H1 (cell line): Measurements from ENCODE around the gene LIN28A. TPM values are rescaled to one million over a fixed set of nuclear protein-coding genes. Genes with fewer than 3 reads are reported as not detected.
A peak's percentile ranks its signal among the peaks of the same experiment; 100 is the strongest.

Experiments
- CREB1 ChIP-seq: IDR thresholded peaks from 2 replicates; pipeline ENCODE4 v1.6.1; 2012; ENCODE audit warnings: inconsistent platforms
- EP300 ChIP-seq, 2 experiments: IDR thresholded peaks; 1 replicate in 1 of 2; 2 replicates in 1 of 2; pipeline ENCODE4 v1.6.1; 2011 to 2012; ENCODE audit warnings: low read depth in 2 of 2, low read length in 2 of 2, mild to moderate bottlenecking in 2 of 2, borderline replicate concordance in 1 of 2, inconsistent platforms in 1 of 2, moderate library complexity in 1 of 2
- HDAC2 ChIP-seq, 2 experiments: fragments of 300-600 bp in 1 of 2; sonication (generic) in 1 of 2; IDR thresholded peaks; 2 replicates each; pipeline ENCODE4 v1.6.1; 2011 to 2012; ENCODE audit warnings: low read depth in 2 of 2, low read length in 2 of 2, mild to moderate bottlenecking in 2 of 2, moderate library complexity in 2 of 2, borderline replicate concordance in 1 of 2, inconsistent platforms in 1 of 2
- KDM1A ChIP-seq: fragments of 200-600, 300-600 bp; sonication (generic); IDR thresholded peaks from 2 replicates; pipeline ENCODE4 v1.7.1; 2016; ENCODE audit warnings: mild to moderate bottlenecking, low read length, borderline replicate concordance
- MAFK ChIP-seq: IDR thresholded peaks from 2 replicates; pipeline ENCODE4 v1.6.1; 2012; ENCODE audit warnings: low read depth, mild to moderate bottlenecking, improper control_type of control experiment, low read length
- POU5F1 ChIP-seq: IDR thresholded peaks from 2 replicates; pipeline ENCODE4 v1.6.1; 2011; ENCODE audit warnings: low read depth, mild to moderate bottlenecking, low read length, moderate library complexity
- RAD21 ChIP-seq, 2 experiments: IDR thresholded peaks in 1 of 2; conservative IDR thresholded peaks in 1 of 2; 2 replicates each; pipeline ENCODE4 v1.6.1; 2011; ENCODE audit warnings: low read depth in 2 of 2, low read length in 2 of 2, improper control_type of control experiment in 1 of 2, inconsistent platforms in 1 of 2, mild to moderate bottlenecking in 1 of 2, moderate library complexity in 1 of 2
- RBBP5 ChIP-seq: IDR thresholded peaks from 2 replicates; pipeline ENCODE4 v1.7.1; 2012; ENCODE audit warnings: low read depth, mild to moderate bottlenecking, inconsistent platforms, low read length, moderate library complexity, borderline replicate concordance
- RNF2 ChIP-seq: fragments of 200-900, 300-1000 bp; sonication (generic); IDR thresholded peaks from 2 replicates; pipeline ENCODE4 v1.7.1; 2016; ENCODE audit warnings: borderline replicate concordance, low read depth, mild to moderate bottlenecking, antibody characterized with exemption, low read length; ENCODE audit not compliant: poor library complexity, severe bottlenecking; ENCODE audit errors: missing control alignments
- SAP30 ChIP-seq: fragments of 300-600 bp; sonication (generic); IDR thresholded peaks from 2 replicates; pipeline ENCODE4 v1.7.1; 2012; ENCODE audit warnings: low read length, moderate library complexity, mild to moderate bottlenecking, inconsistent platforms; ENCODE audit not compliant: insufficient read depth, insufficient replicate concordance
- SP4 ChIP-seq: IDR thresholded peaks from 2 replicates; pipeline ENCODE4 v1.6.1; 2012; ENCODE audit warnings: low read length, inconsistent platforms
- SUZ12 ChIP-seq: fragments of 200-600 bp; sonication (generic); IDR thresholded peaks from 2 replicates; pipeline ENCODE4 v1.6.1; 2012; ENCODE audit warnings: mild to moderate bottlenecking, inconsistent platforms, low read length, moderate library complexity, mixed read lengths
- TAF7 ChIP-seq: optimal IDR thresholded peaks from 2 replicates; pipeline ENCODE3; 2011; ENCODE audit warnings: low read depth, mild to moderate bottlenecking, inconsistent platforms, low read length, moderate library complexity, borderline replicate concordance
- TEAD4 ChIP-seq: IDR thresholded peaks from 2 replicates; pipeline ENCODE4 v1.6.1; 2012; ENCODE audit warnings: low read depth, low read length, inconsistent platforms, mixed read lengths
- polyA plus RNA-seq, 7 experiments: library from polyadenylated mRNA; depleted of rRNA in 3 of 7; stranded (reverse) in 5 of 7; unstranded in 2 of 7; fragments of >200 nt in 5 of 7; fragments of 200-250 nt in 2 of 7; gene quantifications; 1 replicate in 5 of 7; 2 replicates in 1 of 7; 4 replicates in 1 of 7; pipeline versions ENCODE4 v1.2.1 to v1.2.3, GENCODE V29; 2011 to 2013; ENCODE audit warnings: missing spikeins in 2 of 7, mixed read lengths in 2 of 7
- total RNA-seq: library from RNA; stranded (reverse); fragmentation: NEBNext Ultra II Directional; extraction: Animal tissue kit (Norgen Biotek cat#: 25700); gene quantifications from 2 replicates; pipeline ENCODE4 v1.2.1, GENCODE V29; 2021
- TF ChIP-seq, protein P1 (sequence below): IDR thresholded peaks from 2 replicates; pipeline ENCODE4 v1.6.1; 2012; ENCODE audit warnings: inconsistent platforms

Gene LIN28A
- total and polyA plus RNA-seq, 2 of the 8 experiments (the other 6 are each of a cell fraction or from before 2014, with no cell fraction given): 403 to 1,486 TPM

DNA sequence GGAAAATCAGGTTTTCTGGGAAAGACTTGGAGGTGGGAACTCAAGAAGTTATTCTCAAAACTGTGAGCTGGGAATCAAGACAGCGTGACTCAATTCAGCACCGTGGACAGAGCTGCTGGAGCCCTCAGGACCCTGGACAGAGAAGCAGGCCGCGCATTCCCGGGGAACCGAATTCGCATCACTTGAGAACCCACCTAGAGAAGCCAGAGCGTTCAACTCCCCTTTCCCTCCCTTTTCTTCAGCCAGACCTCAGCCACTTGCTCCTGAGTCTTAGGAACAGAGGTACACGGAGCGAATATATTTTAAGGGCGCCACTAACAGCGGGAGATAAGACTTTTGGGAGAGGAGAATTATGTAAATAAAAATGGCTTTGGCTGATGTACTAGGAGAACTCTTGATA is 2.0 kb upstream of the LIN28A start (continued):
- TF ChIP-seq EP300 (IDR thresholded peaks at IDR 0.05; ENCODE audit: borderline replicate concordance in 1 of 2, low read depth in 2 of 2, low read length in 2 of 2) (peak in 1 of 2 experiments; percentile 13; a peak in 1 of 3 replicates), MAFK (no peak), RNF2 (no peak), HDAC2 (IDR thresholded peaks at IDR 0.05; ENCODE audit: borderline replicate concordance in 1 of 2, low read depth in 2 of 2, low read length in 2 of 2) (peak; percentile 100), SP4 (no peak), RBBP5 (peak; percentile 28; the same call in 1 of the 2 replicates), TAF7 (peak; percentile 98), TEAD4 (peak; percentile 95), CREB1 (peak; percentile 63; the same call in 1 of the 2 replicates), RAD21 (IDR thresholded peaks at IDR 0.05 in 1 of 2, conservative IDR thresholded peaks at IDR 0.05 in 1 of 2; ENCODE audit: low read depth in 2 of 2, low read length in 2 of 2) (peak in 1 of 2 experiments; percentile 16; a peak in 1 of 4 replicates), SAP30 (peak; percentile 100), SUZ12 (no peak), POU5F1 (no peak), KDM1A (no peak)
- TF ChIP-seq, protein P1, sequence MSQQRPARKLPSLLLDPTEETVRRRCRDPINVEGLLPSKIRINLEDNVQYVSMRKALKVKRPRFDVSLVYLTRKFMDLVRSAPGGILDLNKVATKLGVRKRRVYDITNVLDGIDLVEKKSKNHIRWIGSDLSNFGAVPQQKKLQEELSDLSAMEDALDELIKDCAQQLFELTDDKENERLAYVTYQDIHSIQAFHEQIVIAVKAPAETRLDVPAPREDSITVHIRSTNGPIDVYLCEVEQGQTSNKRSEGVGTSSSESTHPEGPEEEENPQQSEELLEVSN: peak; percentile 71
- TF ChIP-seq, all 59 proteins: peak for 16
